Measurements from ENCODE around the gene CD209.
"Not testable (repeated sequence)": the region's sequence is repeated elsewhere in the genome, so short reads cannot be mapped to it uniquely, and the experiment has no call there.

CD209 gene

GRCh38 chr19:7746903-7747884 lies at the start of gene CD209:
CD209 (minus strand) TSS chr19:7747534; CDS start chr19:7747511, 23 bp downstream.
- DNase-seq: no peak

- DNase-seq: no peak
Observed at GRCh38 chr19:7795555-7796161, 48.3 kb upstream of the CD209 start.

- no peak for DNase-seq
Observed at GRCh38 chr19:7793493-7793892, 46.2 kb upstream of the CD209 start.

- DNase-seq: not testable (repeated sequence)
Observed at GRCh38 chr19:7792701-7793100, 45.4 kb upstream of the CD209 start.

- peak; percentile 15 for DNase-seq
Observed at GRCh38 chr19:7792281-7792680, 44.9 kb upstream of the CD209 start.

GRCh38 chr19:7790416-7790815 lies 43.1 kb upstream of the CD209 start:
- DNase-seq: no peak

GRCh38 chr19:7789447-7789846 lies 42.1 kb upstream of the CD209 start:
- DNase-seq: no peak

GRCh38 chr19:7788933-7789323 lies 41.6 kb upstream of the CD209 start:
- DNase-seq: peak; percentile 14

- peak; percentile 52 for DNase-seq
Observed at GRCh38 chr19:7788178-7788932, 41.0 kb upstream of the CD209 start.

- DNase-seq: no peak
Observed at GRCh38 chr19:7787602-7788177, 40.4 kb upstream of the CD209 start.

- DNase-seq: no peak
Observed at GRCh38 chr19:7787141-7787540, 39.8 kb upstream of the CD209 start.

GRCh38 chr19:7784856-7785255 lies 37.5 kb upstream of the CD209 start:
- no peak for DNase-seq

- no peak for DNase-seq
Observed at GRCh38 chr19:7783991-7784423, 36.7 kb upstream of the CD209 start.

GRCh38 chr19:7781157-7781556 lies 33.8 kb upstream of the CD209 start:
- no peak for DNase-seq

GRCh38 chr19:7779631-7780486 lies 32.5 kb upstream of the CD209 start:
- DNase-seq: no peak

- no peak for DNase-seq
Observed at GRCh38 chr19:7778081-7778480, 30.7 kb upstream of the CD209 start.

GRCh38 chr19:7775761-7776160 lies 28.4 kb upstream of the CD209 start:
- no peak for DNase-seq

- no peak for DNase-seq
Observed at GRCh38 chr19:7773841-7774240, 26.5 kb upstream of the CD209 start.

GRCh38 chr19:7772752-7773291 lies 25.5 kb upstream of the CD209 start:
- DNase-seq: no peak

- no peak for DNase-seq
Observed at GRCh38 chr19:7771072-7771471, 23.7 kb upstream of the CD209 start.

GRCh38 chr19:7769171-7769570 lies 21.8 kb upstream of the CD209 start:
- no peak for DNase-seq

- no peak for DNase-seq
Observed at GRCh38 chr19:7767487-7767886, 20.2 kb upstream of the CD209 start.

Measured in eye (tissue), 1 donor.